Measurements from ENCODE around the gene CCDC7.
"Not testable (repeated sequence)": the region's sequence is repeated elsewhere in the genome, so short reads cannot be mapped to it uniquely, and the experiment has no call there.

Gene CCDC7

DNA sequence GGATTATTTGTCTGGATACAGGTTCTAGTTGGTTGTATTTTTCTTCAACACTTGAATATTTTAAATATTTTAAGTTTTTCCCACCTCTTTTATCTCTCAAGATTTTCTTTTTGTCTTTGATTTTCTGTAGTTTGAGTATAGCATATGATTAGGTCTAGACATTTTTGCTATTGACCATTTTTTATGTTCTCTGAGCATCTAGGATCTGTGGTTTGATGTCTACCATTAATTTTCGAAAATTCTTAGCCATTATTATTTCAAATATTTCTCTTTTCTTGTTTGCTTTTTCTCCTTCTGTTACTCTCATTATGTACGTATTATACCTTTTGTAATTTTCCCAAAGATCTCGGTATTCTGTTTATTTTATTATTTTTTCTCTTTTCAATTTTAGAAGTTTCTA, 293.0 kb downstream of the CCDC7 start:
- DNase-seq: no peak

DNA sequence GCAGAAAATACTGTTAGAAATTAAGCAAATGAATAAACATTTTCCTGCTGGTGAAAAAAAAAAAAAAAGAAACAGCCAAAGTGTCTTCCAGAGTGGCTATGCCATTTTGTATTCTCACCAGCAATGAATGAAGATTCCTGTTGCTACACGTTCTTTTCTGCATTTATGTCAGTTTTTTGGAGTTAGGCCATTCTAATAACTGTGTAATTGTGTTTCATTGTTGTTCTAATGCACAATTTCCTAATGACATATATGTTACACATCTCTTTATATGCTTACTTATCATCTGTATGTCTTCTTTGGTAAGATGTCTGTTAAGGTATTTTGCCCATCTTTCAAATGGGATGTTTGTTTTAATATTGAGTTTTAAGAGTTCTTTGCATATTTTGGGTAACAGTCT, 298.4 kb downstream of the CCDC7 start:
- no peak for DNase-seq

DNA sequence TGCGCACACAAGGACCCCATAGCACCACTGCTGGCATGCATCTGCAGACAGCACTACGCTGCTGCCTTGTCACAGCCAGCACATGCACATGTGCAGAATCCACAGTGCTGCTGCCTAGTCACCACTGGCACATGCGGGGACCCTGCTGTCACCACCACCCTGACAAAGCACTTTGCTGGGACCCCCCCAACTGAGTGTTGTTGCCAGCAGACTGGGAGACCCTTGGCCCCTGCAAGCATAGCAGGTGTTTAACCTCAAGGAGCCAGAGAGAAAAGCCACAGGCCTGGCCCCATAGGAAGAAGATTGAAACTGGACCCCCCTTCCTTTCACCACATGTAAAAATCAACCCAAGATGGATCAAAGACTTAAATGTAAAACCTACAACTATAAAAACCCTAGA, 300.9 kb downstream of the CCDC7 start:
- no peak for DNase-seq

DNA sequence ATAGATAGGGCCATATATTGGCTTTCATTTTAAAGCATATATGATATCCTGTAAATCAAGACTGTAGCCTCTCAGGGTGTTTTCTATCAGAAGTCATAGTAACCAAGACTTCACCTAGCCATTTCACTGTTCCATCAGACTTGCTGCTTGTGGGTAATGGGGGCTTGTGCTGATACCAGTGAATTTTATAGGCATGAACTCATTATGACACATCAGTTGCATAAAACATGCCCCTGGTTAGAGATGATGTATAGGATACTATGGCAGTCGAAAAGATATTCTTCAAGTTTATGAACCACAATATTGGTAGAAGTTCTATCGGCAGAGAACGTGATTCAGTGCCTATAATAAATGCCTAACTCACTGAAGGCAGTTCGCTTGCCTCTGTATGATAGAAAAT, 305.6 kb downstream of the CCDC7 start:
- DNase-seq: no peak

DNA sequence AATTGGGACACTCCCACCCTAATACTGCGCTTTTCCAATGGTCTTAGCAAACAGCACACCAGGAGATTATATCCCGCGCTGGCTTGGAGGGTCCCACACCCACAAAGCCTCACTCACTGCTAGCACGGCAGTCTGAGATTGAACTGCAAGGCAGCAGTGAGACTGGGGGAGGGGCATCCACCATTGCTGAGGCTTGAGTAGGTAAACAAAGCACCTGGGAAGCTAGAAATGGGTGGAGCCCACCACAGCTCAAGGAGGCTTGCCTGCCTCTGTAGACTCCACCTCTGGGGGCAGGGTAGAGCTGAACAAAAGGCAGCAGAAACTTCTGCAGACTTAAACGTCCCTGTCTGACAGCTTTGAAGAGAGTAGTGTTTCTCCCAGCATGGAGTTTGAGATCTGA, 309.0 kb downstream of the CCDC7 start:
- not testable (repeated sequence) for DNase-seq

DNA sequence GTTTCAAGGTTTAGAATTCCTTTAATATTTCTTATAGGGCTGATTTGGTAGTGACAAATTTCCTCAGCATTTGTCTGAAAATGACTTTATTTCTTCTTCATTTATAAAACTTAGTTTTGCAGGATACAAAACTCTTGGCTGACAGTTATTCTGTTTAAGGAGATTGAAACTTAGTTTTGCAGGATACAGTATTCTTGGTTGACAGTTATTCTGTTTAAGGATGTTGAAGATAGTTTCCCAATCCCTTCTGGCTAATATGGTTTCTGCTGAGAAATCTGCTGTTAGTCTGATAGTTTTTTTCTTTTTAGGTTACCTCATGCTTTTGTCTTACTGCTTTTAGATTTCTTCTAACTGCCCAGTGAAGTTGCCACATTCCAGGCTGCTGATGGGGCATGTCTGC, 325.3 kb downstream of the CCDC7 start:
- no peak for DNase-seq

DNA sequence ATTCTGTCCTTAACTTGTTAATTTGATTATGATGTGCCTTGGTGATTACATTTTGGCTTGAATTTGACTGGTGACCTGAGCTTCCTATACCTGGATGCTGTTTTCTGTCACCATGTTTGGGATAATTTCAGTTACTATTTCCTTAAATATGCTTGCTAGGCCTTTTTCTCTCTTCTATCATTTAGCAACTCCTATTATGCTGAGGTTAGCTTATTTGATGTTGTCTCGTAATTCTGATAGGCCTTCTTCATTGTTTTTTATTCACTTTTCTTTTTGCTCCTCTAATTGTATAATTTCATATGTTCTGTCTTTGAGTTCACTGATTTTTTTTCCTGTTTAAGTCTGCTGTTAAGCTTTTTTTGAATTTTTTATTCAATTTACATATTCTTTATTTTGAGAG, 327.2 kb downstream of the CCDC7 start:
- no peak for DNase-seq

DNA sequence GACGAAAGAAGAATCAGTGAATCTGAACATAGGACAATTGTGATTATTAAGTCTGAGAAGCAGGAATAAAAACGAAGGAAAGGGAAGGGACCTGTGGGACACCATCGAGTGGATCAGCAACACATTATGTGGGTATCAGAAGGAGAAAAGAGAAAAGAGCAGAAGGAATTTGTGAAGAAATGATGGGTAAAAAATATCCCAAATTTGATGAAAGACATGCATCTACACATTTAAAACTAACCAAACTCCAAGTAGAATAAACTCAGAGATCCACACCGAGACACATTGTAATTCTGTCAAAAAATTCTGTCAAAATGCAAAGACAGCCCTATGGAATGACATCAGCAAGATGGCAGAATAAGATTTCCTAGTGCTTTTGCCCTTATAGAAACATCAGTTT, 341.0 kb downstream of the CCDC7 start:
- no peak for DNase-seq

DNA sequence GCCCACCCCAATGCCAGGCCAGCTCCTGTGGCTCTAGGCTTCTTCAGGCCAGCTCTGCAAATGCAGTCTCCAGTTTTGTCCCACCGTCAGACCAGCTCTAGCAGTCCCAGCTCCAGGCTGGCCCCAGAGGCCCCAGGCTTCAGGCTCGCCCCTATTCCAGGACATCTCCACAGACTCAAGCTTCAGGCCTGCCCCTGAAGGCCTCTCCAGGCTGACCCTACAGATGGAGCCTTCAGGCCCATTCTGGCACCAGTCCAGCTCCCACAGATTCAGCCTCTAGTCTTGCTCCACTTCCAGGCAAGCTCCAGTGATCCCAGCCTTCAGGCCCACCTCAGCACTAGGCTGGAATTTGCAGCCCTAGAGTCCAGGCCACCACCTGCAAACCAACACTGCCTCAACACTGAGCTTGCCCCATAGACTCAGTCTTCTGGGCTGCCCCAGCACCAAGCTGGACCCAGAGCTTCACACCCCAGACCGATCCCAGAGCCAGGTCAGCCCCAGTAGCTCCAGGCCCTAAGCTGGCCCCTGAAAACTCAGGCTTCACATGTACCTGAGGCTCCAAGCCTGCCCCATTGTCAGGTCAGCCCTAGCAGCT, 341.8 kb downstream of the CCDC7 start:
- DNase-seq: no peak

DNA sequence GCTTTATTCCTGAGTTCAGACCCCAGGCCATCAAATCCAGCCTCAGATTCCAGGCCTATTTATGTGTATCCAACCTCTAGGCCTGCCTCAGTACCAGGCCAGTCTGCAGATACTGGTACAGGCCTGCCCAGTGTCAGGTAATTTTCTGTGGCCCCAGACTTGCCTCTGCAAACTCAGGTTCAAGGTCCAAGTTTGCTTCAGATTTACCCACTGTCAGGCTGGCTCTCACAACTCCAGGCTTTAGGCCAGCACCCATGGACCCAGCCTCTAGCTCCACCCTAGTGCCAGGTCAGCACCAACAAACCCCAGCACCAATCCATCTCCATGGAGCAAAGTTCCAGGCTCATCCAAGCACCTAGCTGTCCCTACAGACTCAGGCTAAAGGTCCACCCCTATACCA, 342.4 kb downstream of the CCDC7 start:
- no peak for DNase-seq

DNA sequence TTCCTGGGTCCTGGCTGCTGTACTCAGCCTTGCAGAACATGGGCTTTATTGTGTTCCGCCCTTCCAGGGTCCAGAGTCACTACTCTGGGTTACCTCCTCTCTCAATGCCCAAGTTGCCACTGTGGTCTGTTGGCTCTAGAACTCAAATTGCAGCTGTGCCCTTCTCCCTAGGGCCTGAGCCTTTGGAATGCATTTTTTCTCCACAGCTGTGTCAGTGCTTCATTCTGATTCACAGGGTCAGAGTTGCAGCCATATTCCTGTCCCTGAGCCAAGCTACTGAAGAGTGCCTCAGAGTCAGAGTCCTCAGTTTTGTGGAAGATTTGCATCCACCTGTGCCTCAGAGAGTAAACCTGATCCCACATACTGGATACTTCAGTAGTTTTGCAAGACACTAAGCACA, 344.5 kb downstream of the CCDC7 start:
- no peak for DNase-seq

DNA sequence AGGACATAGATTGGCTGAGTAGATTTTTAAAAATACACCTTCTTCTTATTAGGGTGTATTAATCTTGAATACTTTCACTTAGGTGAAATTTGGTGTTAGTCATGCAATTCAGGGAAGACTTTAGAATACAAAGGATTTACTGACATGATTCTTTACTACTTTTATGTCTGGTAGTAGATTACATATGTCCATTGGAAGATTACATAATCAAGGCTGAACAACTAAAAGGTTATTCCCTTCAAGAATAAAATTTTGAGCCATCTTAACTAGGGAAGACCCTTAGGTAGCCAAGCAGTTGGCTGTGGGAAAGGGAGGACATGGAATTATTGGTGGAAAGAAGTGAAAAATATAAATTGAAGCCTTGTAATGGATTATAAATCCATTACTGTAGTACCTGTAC, 347.1 kb downstream of the CCDC7 start:
- DNase-seq: no peak

DNA sequence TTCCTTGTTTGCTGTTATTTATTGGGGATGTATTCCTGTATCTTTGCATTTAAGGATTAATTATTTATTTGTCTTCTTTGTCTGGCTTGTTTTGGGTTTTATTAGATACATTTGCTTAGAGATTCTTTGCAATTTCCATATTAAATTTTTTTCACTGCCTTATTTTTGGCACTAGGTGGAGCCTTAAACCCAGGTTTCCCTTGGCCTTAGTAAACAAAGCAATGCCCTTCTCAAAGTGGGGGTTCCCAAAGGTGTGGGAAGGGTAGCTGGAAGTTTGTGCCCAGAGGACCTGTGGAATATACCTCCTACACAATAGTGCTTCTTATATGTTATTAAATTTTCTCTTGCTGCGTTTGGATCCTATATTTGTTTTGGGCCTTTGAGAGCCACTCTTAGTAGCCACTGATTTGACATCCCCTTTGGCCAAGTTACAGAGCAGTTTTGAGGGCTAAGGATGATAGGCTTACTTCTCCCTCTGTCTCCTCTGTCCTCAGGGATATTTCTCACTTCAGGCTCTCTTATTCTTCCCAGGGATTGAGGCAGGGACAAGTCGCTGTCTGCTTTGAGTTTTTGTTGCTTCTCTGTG, 349.8 kb downstream of the CCDC7 start:
- peak in 2 of 5 experiments; percentile 8 to 44 for DNase-seq

DNA sequence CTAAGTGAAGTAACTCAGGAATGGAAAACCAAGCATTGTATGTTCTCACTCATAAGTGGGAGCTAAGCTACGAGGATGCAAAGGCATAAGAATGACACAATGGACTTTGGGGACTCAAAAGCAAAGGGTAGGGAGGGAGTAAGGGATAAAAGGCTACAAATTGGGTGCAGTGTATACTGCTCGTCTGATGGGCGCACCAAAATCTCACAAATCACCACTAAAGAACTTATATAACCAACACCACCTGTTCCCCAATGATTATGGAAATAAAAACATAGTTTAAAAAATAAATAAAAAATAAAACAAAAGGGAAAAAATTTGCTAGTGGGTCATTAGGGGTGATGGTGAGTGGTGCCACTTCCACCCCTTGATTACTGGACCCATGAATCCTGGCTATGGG, 351.5 kb downstream of the CCDC7 start:
- DNase-seq: peak in 1 of 5 experiments; percentile 40

DNA sequence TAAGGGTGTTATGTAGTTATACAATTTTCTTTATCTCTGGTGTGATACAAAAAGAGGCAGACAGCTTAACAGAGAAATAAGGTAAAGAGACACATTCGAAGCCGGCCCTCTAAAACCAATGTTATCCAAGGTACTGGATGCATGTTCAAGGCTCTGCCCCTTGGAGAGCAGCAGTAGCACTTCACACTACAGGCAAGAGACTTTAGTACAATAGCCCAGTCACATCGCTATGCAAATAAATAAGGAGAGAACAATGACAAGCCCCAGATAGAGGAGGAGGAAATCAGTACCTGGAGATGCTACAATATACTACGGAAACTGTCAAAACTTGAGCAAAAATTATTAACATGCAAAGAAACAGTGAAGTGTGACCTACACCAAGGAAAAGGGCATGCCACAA, 401.0 kb downstream of the CCDC7 start:
- DNase-seq: no peak

DNA sequence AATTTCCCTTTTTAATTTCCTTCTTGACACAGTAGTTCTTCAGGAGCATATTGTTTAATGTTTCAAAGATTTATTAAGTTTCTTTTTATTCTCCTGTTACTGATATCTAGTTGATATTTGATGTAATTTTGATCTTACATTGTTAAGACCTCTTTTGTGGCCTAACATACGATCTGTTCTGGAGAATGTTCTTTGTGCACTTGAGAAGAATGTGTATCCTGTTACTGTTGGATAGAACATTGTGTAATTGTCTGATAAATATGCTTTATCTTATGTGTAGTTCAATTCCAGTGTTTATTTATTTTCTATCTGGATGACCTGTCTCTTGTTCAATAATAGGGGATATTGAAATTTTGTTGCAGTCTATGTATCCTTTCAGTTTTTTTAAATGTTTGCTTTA, 405.4 kb downstream of the CCDC7 start:
- DNase-seq: no peak

DNA sequence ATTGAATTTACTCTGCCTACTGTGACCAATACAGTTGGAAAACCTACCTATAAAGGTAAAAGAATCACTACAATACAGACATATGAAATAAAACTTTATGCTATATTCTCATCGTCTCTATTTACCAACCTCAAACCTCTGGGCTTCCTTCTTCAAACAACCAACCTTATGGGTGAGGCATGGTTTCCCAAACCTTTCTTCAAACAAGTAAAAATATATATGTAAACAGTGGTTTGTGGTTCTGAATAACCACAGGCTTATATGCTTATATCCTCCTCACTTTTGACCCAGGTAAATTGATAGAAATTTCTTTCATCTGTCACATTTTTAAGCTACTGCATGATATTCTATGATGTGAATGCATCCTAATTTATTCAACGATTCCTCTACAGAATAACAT, 408.5 kb downstream of the CCDC7 start:
- peak in 1 of 5 experiments; percentile 31 for DNase-seq

DNA sequence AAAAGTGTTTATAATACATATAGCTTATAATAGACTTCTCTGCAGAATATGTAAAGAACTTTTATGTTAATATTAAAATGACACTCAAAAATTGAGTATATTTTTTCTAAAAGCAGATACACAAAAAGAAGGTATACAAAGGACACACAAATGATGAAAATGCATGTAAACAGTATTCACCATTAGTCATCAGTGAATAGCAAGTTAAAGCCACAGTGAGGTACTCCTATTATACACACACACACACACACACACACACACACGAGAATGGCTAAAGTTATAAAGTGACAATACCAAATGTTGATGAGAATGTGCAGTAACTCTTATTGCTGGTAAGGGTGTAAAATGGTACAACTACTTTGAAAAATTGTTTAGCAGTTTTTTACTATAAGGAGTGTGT, 419.2 kb downstream of the CCDC7 start:
- no peak for DNase-seq

DNA sequence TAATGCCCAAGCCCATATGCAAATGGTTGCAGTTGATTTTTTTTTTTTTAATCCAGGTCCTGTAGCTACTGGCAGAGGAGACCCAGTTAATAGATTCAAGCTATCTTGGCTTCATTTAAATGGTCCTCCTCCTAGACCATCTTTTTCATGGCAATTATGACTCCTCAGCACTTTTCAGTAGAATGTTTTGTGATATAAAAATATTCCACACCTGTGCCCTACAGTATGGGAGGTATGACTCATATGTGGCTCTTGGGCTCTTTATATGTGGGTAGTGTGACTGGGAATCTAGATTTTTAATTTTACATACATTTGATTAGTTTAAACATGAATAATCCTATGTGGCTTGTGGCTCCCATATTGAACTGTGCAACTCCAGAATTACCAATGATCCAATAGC, 432.0 kb downstream of the CCDC7 start:
- no peak for DNase-seq

DNA sequence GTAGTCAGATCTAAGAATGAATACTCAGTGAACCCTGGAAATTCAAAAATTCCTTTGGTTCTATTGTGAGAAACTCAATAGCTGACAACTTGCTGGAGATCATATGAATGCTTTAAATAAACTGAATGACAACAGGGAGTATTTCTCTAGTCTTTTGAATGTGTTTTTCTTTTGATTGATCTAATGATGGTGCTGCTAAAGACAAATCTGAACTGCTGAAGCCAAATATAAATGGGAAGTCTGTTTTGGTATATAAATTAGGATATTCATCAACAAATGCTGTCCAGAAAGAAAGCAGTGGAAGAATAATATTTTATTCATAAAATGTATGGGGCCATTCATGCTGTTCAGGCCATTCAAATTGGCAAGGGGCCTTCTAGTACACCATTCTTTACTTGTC, 432.7 kb downstream of the CCDC7 start:
- no peak for DNase-seq

DNA sequence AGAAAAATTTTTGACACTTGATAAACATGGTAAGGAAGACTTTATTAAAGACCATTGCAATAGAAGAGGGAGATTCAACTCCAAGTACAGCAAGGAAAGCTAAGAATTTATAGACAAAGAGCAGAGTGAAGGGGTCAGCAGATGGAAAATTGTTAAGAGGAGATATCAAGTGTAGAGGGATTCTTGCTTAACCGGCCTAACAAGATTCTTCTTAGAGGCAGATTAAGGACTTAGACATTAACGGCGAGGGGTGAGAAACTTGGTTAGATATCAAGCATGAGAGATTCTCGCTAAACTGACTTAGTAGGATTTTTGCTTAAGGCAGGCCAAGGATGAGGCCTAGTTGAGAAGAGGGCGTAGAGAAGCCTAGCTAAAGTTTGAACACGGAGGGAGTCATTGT, 436.1 kb downstream of the CCDC7 start:
- DNase-seq: no peak

DNA sequence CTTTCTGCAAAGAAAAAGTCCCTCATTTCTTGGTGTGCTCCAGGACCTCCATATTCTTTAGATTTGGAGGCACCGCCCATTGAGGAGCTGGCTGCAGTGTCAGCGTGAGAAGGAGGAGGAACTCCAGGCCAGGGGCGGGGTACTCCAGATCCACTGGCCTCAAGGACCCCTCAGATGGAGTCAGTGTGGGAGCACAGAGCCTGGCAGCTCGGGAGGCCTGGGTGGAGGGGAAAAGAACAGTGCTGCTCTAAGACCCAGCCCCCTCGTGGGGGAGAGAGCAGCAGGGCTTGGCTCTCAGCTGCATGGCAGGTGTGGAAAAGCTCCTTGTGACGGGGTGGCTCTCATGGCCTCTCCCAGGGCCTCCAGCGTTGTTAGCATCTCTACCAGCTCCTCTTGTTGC, 441.5 kb downstream of the CCDC7 start:
- no peak for DNase-seq

DNA sequence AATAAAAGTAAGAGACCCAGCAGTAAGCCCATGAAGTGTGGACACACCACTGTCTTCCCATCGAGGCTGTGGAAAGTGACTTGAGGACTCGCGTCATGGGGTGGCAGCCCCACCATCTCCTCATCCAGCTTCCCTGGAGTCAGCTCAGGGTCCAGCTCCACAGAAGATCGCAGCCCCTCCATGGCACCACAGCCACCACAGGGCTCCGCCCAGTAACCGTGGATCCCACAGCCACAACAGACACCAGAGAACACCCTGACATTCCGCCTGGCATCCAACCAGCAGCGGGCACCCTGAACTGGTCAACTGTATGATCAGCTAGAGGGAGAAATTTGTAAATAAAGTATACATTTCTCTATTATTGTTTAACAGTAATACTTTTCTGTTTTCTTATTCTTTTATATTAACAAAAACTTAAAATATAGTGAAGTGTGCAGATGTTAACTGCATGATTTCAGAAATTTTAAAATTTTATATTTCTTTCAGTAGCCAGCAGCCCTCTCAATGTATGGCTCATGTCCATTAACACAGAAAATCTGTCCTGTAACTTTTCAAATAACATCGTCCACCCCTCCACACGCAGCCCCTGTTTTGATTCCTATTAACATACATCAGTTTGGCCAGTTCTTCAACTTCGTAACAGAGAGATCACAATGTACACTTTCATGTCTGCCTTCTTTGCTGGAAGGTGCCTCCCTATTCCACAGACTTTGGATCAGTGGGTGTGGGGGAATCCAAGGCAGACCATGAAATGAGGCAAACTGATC, 442.4 kb downstream of the CCDC7 start:
- DNase-seq: no peak

DNA sequence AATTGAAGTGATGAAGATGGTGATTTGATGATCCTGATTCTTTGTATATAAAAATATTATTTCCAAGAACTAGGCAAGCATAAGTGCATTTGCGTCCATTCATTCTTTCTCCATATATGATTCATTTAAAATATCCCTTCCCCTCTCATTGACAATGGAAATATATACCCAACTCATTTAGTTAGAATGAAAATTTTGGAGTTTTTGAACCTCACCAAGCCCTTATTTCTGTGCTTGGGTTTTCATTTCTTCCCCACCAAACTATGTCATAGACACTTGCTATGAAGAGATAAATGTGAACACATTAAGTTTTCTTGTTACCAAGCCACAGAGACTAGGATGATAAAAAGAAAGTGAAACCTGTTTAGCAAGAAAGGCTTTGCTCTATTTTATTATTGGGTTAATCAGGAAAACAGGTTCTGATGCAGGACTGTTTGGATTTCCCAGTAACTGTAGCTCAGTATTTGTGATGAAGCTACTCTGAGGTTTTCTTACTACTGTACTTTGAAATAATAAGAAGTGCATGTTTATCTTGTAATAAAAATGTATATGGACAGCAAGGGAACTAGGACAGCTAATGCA, 443.8 kb downstream of the CCDC7 start:
- peak in 1 of 5 experiments; percentile 18 for DNase-seq
